Measurements from ENCODE around the gene PDE8B. TPM values are rescaled to one million over a fixed set of nuclear protein-coding genes. Genes with fewer than 3 reads are reported as not detected.

The PDE8B gene
- total RNA-seq, 1 donor from 2014 or later: 0.18 TPM

- DNase-seq (ENCODE audit: low read depth) (no peak), FAIRE-seq (no peak)
- no peaks in the 10 kb centered on the region for H3K27me3 ChIP-seq (ENCODE audit: insufficient read depth, low read length)
- peaks cover 11% of the 10 kb centered on the region for H3K4me1 ChIP-seq (ENCODE audit: insufficient read depth, low read length)
- Mint-ChIP-seq H3K27me3 (ENCODE audit: low read depth, unreplicated experiment) (no peaks in the 10 kb centered on the region), H3K4me3 (ENCODE audit: unreplicated experiment) (no peak overlapping the region), H3K9me3 (ENCODE audit: unreplicated experiment) (peaks cover 3% of the 10 kb centered on the region), H3K36me3 (ENCODE audit: low read depth, unreplicated experiment) (peaks cover 9% of the 10 kb centered on the region), H3K4me1 (ENCODE audit: low read depth, unreplicated experiment) (peaks cover 5% of the 10 kb centered on the region), H3K27ac (ENCODE audit: unreplicated experiment) (no peak overlapping the region)
- TF ChIP-seq EZH2 (IDR thresholded peaks at IDR 0.05; ENCODE audit: insufficient read depth, low read length): no peak
- TF ChIP-seq, protein P1, sequence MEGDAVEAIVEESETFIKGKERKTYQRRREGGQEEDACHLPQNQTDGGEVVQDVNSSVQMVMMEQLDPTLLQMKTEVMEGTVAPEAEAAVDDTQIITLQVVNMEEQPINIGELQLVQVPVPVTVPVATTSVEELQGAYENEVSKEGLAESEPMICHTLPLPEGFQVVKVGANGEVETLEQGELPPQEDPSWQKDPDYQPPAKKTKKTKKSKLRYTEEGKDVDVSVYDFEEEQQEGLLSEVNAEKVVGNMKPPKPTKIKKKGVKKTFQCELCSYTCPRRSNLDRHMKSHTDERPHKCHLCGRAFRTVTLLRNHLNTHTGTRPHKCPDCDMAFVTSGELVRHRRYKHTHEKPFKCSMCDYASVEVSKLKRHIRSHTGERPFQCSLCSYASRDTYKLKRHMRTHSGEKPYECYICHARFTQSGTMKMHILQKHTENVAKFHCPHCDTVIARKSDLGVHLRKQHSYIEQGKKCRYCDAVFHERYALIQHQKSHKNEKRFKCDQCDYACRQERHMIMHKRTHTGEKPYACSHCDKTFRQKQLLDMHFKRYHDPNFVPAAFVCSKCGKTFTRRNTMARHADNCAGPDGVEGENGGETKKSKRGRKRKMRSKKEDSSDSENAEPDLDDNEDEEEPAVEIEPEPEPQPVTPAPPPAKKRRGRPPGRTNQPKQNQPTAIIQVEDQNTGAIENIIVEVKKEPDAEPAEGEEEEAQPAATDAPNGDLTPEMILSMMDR (IDR thresholded peaks at IDR 0.05; ENCODE audit: insufficient read depth, low read depth, low read length): no peak
- peaks cover 2% of the 10 kb centered on the region for H3K36me3 ChIP-seq (ENCODE audit: insufficient read depth, low read length)
- H4K20me1 ChIP-seq (ENCODE audit: insufficient read depth, low read length): no peaks in the 10 kb centered on the region
- no peak overlapping the region for H3K9ac ChIP-seq (ENCODE audit: low read length)
- H3K4me3 ChIP-seq (ENCODE audit: insufficient read depth, low read depth, low read length): no peak overlapping the region
- H2AFZ ChIP-seq (ENCODE audit: low read depth, low read length): no peak overlapping the region
- no peak overlapping the region for H3K4me2 ChIP-seq (ENCODE audit: low read length)
- no peaks in the 10 kb centered on the region for H3K79me2 ChIP-seq (ENCODE audit: insufficient read depth, low read length)
- H3K9me3 ChIP-seq (ENCODE audit: insufficient read depth, low read depth, low read length): no peaks in the 10 kb centered on the region
- H3K27ac ChIP-seq (ENCODE audit: low read depth, low read length): no peak overlapping the region
Measured at GRCh38 chr5:77420940-77421339, 210.5 kb downstream of the PDE8B start.

DNA sequence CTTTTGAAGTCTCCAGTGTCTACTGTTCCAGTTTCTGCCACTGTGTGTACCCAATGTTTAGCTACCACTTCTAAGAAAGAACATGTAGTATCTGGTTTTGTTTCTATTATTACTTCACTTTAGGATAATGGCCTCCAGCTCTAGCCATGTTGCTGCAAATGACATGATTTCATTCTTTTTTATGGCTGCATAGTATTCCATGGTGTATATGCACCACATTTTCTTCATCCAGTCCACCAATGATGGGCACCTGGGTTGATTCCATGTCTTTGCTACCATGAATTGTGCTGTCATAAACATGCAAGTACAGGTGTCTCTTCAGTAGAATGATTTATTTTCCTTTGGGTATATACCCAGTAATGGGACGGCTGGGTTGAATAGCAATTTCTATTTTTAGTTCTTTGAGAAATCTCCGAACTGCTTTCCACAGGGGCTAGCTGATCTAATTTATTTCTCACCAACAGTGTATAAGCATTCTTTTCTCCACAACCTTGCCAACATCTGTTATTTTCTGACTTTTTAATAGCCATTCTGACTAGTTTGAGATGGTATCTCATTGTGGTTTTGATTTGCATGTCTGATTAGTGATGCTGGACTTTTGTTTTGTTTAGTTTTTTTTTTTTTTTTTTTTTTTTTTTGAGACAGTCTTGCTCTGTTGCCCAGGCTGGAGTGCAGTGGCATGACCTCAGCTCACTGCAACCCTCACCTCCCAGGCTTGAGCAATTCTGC lies 212.7 kb downstream of the PDE8B start:
- no peak overlapping the region for H3K9ac ChIP-seq (ENCODE audit: low read length)
- H2AFZ ChIP-seq (ENCODE audit: low read depth, low read length): no peak overlapping the region
- no peak overlapping the region for H3K4me2 ChIP-seq (ENCODE audit: low read length)
- peaks cover 2% of the 10 kb centered on the region for H3K36me3 ChIP-seq (ENCODE audit: insufficient read depth, low read length)
- Mint-ChIP-seq H3K27me3 (ENCODE audit: low read depth, unreplicated experiment) (no peaks in the 10 kb centered on the region), H3K4me1 (ENCODE audit: low read depth, unreplicated experiment) (peaks cover 17% of the 10 kb centered on the region), H3K27ac (ENCODE audit: unreplicated experiment) (no peak overlapping the region), H3K36me3 (ENCODE audit: low read depth, unreplicated experiment) (peaks cover 9% of the 10 kb centered on the region), H3K9me3 (ENCODE audit: unreplicated experiment) (peaks cover 3% of the 10 kb centered on the region), H3K4me3 (ENCODE audit: unreplicated experiment) (no peak overlapping the region)
- no peaks in the 10 kb centered on the region for H3K79me2 ChIP-seq (ENCODE audit: insufficient read depth, low read length)
- no peak overlapping the region for H3K27ac ChIP-seq (ENCODE audit: low read depth, low read length)
- FAIRE-seq: no peak
- H3K4me1 ChIP-seq (ENCODE audit: insufficient read depth, low read length): peaks cover 24% of the 10 kb centered on the region
- no peaks in the 10 kb centered on the region for H3K27me3 ChIP-seq (ENCODE audit: insufficient read depth, low read length)
- H3K4me3 ChIP-seq (ENCODE audit: insufficient read depth, low read depth, low read length): no peak overlapping the region
- peak; percentile 37 for DNase-seq (ENCODE audit: low read depth)
- no peaks in the 10 kb centered on the region for H4K20me1 ChIP-seq (ENCODE audit: insufficient read depth, low read length)
- no peak for TF ChIP-seq EZH2 (IDR thresholded peaks at IDR 0.05; ENCODE audit: insufficient read depth, low read length)
- TF ChIP-seq, protein P1 (IDR thresholded peaks at IDR 0.05; ENCODE audit: insufficient read depth, low read depth, low read length): no peak
- no peaks in the 10 kb centered on the region for H3K9me3 ChIP-seq (ENCODE audit: insufficient read depth, low read depth, low read length)

DNA sequence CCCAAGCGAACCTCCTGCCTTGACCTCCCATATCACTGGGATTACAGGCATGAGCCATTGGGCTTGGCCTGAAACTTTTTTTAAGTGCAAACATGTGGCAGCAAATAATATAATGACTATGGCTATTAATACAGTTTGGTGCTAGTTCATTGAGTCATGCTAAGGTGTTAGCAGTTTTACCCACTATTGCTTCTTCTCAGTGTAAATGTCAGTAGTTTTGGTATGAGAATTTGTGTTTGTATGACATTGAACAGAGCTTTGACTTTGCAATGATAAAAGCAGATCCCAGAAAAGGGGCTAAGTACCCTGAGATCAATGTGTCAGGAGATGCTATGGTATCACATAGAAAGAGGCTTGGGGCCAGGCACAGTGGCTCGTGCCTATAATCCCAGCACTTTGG lies 214.4 kb downstream of the PDE8B start:
- Mint-ChIP-seq H3K27ac (ENCODE audit: unreplicated experiment) (no peak overlapping the region), H3K27me3 (ENCODE audit: low read depth, unreplicated experiment) (no peaks in the 10 kb centered on the region), H3K4me3 (ENCODE audit: unreplicated experiment) (no peak overlapping the region), H3K9me3 (ENCODE audit: unreplicated experiment) (peaks cover 3% of the 10 kb centered on the region), H3K36me3 (ENCODE audit: low read depth, unreplicated experiment) (peaks cover 9% of the 10 kb centered on the region), H3K4me1 (ENCODE audit: low read depth, unreplicated experiment) (peaks cover 13% of the 10 kb centered on the region)
- DNase-seq (ENCODE audit: low read depth) (no peak), FAIRE-seq (no peak)
- H3K4me1 ChIP-seq (ENCODE audit: insufficient read depth, low read length): peaks cover 19% of the 10 kb centered on the region
- no peak overlapping the region for H2AFZ ChIP-seq (ENCODE audit: low read depth, low read length)
- H3K4me3 ChIP-seq (ENCODE audit: insufficient read depth, low read depth, low read length): no peak overlapping the region
- no peaks in the 10 kb centered on the region for H3K9me3 ChIP-seq (ENCODE audit: insufficient read depth, low read depth, low read length)
- H3K4me2 ChIP-seq (ENCODE audit: low read length): no peak overlapping the region
- H4K20me1 ChIP-seq (ENCODE audit: insufficient read depth, low read length): no peaks in the 10 kb centered on the region
- H3K79me2 ChIP-seq (ENCODE audit: insufficient read depth, low read length): no peaks in the 10 kb centered on the region
- H3K36me3 ChIP-seq (ENCODE audit: insufficient read depth, low read length): peaks cover 2% of the 10 kb centered on the region
- H3K27me3 ChIP-seq (ENCODE audit: insufficient read depth, low read length): no peaks in the 10 kb centered on the region
- no peak for TF ChIP-seq EZH2 (IDR thresholded peaks at IDR 0.05; ENCODE audit: insufficient read depth, low read length)
- TF ChIP-seq, protein P1 (IDR thresholded peaks at IDR 0.05; ENCODE audit: insufficient read depth, low read depth, low read length): no peak
- H3K9ac ChIP-seq (ENCODE audit: low read length): no peak overlapping the region
- no peak overlapping the region for H3K27ac ChIP-seq (ENCODE audit: low read depth, low read length)
